Mucosa of descending colon (tissue), 3 donors: Measurements from ENCODE around the gene SUSD6. TPM values are rescaled to one million over a fixed set of nuclear protein-coding genes. Genes with fewer than 3 reads are reported as not detected.

Experiments used
- ATAC-seq: fragments of 200-7000 bp; cut with Tn5 transposase; one replicate; pipeline ENCODE4 v1.9.1; 2020; ENCODE audit warnings: mild to moderate bottlenecking, moderate library complexity
- DNase-seq, 3 donors: peaks; one replicate each; pipeline ENCODE4 v3.0.0-alpha.2; 2020
- H3K36me3 ChIP-seq: fragments of 200-600 bp; one replicate; pipeline ENCODE4 v1.8.0; 2021; ENCODE audit warnings: low read depth, mild to moderate bottlenecking
- H3K4me1 ChIP-seq: fragments of 200-600 bp; one replicate; pipeline ENCODE4 v1.8.0; 2021; ENCODE audit warnings: low read depth, mild to moderate bottlenecking
- H3K4me3 ChIP-seq: fragments of 200-600 bp; one replicate; pipeline ENCODE4 v1.8.0; 2021; ENCODE audit warnings: mild to moderate bottlenecking
- H3K9me3 ChIP-seq: fragments of 200-600 bp; one replicate; pipeline ENCODE4 v1.8.0; 2021; ENCODE audit warnings: mild to moderate bottlenecking
- CTCF ChIP-seq: fragments of 200-600 bp; IDR thresholded peaks from one replicate; pipeline ENCODE4 v1.8.0; 2022; ENCODE audit warnings: antibody characterized with exemption, mild to moderate bottlenecking
- intact Hi-C, 2 donors: fragments of 100-400 bp; cut with DNase I in 1 of 2; cut with micrococcal nuclease in 1 of 2; formaldehyde crosslinking; loops; one replicate each; pipeline versions ENCODE4 v1.11.0 to v1.11.1; 2022; cut with DNase I, micrococcal nuclease
- total RNA-seq, 3 donors: library from RNA; stranded (reverse); fragmentation: NEBNext Ultra II Directional in 2 of 3; extraction: Animal tissue kit (Norgen Biotek cat#: 25700) in 2 of 3; gene quantifications; one replicate each; pipeline versions ENCODE4 v1.2.1 to v1.2.4, GENCODE V29; 2021 to 2023
- donor health status: DM: no; HTN: no; CAD: no; lungs with moderate emphysema.
- donor health status: DM: no; HTN: no; CAD: no.
- donor health status: DM: no; HTN: yes; CAD: no.

Gene SUSD6
- total RNA-seq, 3 donors from 2014 or later = 56.3 to 98.3 (median 95.6) TPM

GRCh38 chr14:69675877-69676416 is 64.6 kb downstream of the SUSD6 start:
- Histone ChIP-seq H3K4me3 (no peak overlapping the region), H3K9me3 (no peaks in the 10 kb centered on the region), H3K4me1 (peaks cover 24% of the 10 kb centered on the region), H3K36me3 (no peaks in the 10 kb centered on the region)
- no peak for TF ChIP-seq CTCF
- DNase-seq = no peak
- intact Hi-C loops = no loop called here
- ATAC-seq = no peak

- peaks cover 24% of the 10 kb centered on the region for H3K4me1 ChIP-seq
- intact Hi-C loops = no loop called here
- no peak overlapping the region for H3K4me3 ChIP-seq
These were observed 65.3 kb downstream of the SUSD6 start for GRCh38 chr14:69676723-69677122.

GRCh38 chr14:69680297-69680696 is 68.9 kb downstream of the SUSD6 start:
- TF ChIP-seq CTCF = no peak
- Histone ChIP-seq H3K36me3 (no peaks in the 10 kb centered on the region), H3K9me3 (no peaks in the 10 kb centered on the region), H3K4me3 (no peak overlapping the region), H3K4me1 (peaks cover 6% of the 10 kb centered on the region)
- intact Hi-C loops = no loop called here
- no peak for ATAC-seq
- DNase-seq = no peak

More at GRCh38 chr14:69676723-69677122, 65.3 kb downstream of the SUSD6 start:
- Histone ChIP-seq H3K9me3 (no peaks in the 10 kb centered on the region), H3K36me3 (no peaks in the 10 kb centered on the region)
- TF ChIP-seq CTCF = no peak
- DNase-seq = no peak
- no peak for ATAC-seq

GRCh38 chr14:69682136-69682535 is 70.7 kb downstream of the SUSD6 start:
- ATAC-seq (no peak), DNase-seq (no peak)
- TF ChIP-seq CTCF = no peak
- intact Hi-C loops = no loop called here
- Histone ChIP-seq H3K4me1 (peaks cover 11% of the 10 kb centered on the region), H3K36me3 (no peaks in the 10 kb centered on the region), H3K9me3 (no peaks in the 10 kb centered on the region), H3K4me3 (no peak overlapping the region)

GRCh38 chr14:69682621-69683263 is 71.3 kb downstream of the SUSD6 start:
- Histone ChIP-seq H3K4me3 (no peak overlapping the region), H3K36me3 (no peaks in the 10 kb centered on the region), H3K4me1 (peaks cover 11% of the 10 kb centered on the region), H3K9me3 (no peaks in the 10 kb centered on the region)
- no peak for TF ChIP-seq CTCF
- intact Hi-C loops = no loop called here
- ATAC-seq (peak; percentile 53), DNase-seq (no peak)
